Vagina (tissue), 2 donors: ENCODE data around the gene CYP4F22.

Experiments
- POLR2A ChIP-seq, 2 donors: fragments of 450-650 bp; IDR thresholded peaks; one replicate each; pipeline ENCODE4 v1.6.1; 2017; ENCODE audit warnings: antibody characterized with exemption in 2 of 2, mild to moderate bottlenecking in 2 of 2, moderate library complexity in 2 of 2
- POLR2AphosphoS5 ChIP-seq, 2 donors: sonication (generic); formaldehyde crosslinking; IDR thresholded peaks; one replicate each; pipeline ENCODE4 v1.9.0; 2017; ENCODE audit warnings: antibody characterized with exemption in 2 of 2, mild to moderate bottlenecking in 2 of 2, low read depth in 1 of 2; ENCODE audit not compliant: insufficient read depth in 1 of 2
- TF ChIP-seq, protein P1 (sequence below), 3 experiments: fragments of 450-650 bp in 2 of 3; fragments of 200-600 bp in 1 of 3; sonication (generic) in 1 of 3; IDR thresholded peaks; one replicate each; pipeline ENCODE4 v1.5.1; 2017 to 2019; ENCODE audit warnings: antibody characterized with exemption in 3 of 3, mild to moderate bottlenecking in 2 of 3, moderate library complexity in 2 of 3

DNA sequence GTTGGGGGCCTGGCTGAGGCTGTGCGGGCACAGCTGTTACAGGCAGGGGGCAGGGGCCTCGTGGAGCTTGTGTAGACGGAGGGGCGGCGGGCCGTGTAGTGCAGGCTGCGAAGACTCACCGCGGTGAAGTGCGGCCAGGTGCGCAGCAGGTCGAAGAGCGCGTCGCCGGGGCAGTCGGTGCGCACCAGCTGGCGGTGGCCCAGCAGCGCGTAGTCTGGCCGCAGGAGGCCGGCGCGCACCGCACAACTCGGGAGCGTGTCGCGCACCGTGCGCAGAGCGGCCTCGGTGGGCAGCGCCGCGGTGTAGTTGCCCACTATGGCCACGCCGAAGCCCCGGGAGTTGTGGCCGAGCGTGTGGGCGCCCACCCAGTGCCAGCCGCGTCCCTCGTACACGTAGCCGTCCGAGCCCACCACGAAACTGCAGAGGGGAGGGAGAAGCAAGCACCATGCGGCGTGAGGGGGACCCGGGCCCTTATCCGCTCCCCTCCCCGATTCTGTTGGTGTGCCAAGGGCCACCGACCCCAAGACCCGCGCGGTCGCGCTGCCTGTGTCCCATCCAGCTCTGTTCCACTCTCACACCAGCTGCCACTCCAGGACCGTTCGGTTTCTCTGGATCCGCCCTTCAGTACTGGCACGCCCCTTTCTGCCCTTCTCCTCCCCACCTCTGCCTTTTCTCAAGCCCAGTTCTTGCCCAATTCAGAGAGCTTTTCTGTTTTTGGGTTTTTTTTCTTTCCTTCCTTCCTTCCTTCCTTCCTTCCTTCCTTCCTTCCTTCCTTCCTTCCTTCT is 38.6 kb upstream of the CYP4F22 start:
- TF ChIP-seq, protein P1, sequence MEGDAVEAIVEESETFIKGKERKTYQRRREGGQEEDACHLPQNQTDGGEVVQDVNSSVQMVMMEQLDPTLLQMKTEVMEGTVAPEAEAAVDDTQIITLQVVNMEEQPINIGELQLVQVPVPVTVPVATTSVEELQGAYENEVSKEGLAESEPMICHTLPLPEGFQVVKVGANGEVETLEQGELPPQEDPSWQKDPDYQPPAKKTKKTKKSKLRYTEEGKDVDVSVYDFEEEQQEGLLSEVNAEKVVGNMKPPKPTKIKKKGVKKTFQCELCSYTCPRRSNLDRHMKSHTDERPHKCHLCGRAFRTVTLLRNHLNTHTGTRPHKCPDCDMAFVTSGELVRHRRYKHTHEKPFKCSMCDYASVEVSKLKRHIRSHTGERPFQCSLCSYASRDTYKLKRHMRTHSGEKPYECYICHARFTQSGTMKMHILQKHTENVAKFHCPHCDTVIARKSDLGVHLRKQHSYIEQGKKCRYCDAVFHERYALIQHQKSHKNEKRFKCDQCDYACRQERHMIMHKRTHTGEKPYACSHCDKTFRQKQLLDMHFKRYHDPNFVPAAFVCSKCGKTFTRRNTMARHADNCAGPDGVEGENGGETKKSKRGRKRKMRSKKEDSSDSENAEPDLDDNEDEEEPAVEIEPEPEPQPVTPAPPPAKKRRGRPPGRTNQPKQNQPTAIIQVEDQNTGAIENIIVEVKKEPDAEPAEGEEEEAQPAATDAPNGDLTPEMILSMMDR (IDR thresholded peaks at IDR 0.05): no peak
- TF ChIP-seq POLR2AphosphoS5 (IDR thresholded peaks at IDR 0.05; ENCODE audit: insufficient read depth in 1 of 2, low read depth in 1 of 2) (no peak), POLR2A (IDR thresholded peaks at IDR 0.05) (no peak)
